Stimulated activated CD8-positive, alpha-beta memory T cell treated with anti-CD3 and anti-CD28 coated beads, Interleukin-2, amount 100 ng/mL, for 1 hour (primary cell): Measurements from ENCODE around the gene MADCAM1.
A peak's percentile ranks its signal among the peaks of the same experiment; 100 is the strongest.

Experiments used
- DNase-seq, 2 donors: peaks; one replicate each; pipeline ENCODE4 v3.0.0-alpha.2; 2020; ENCODE audit warnings: low read depth in 2 of 2

Gene MADCAM1

DNA sequence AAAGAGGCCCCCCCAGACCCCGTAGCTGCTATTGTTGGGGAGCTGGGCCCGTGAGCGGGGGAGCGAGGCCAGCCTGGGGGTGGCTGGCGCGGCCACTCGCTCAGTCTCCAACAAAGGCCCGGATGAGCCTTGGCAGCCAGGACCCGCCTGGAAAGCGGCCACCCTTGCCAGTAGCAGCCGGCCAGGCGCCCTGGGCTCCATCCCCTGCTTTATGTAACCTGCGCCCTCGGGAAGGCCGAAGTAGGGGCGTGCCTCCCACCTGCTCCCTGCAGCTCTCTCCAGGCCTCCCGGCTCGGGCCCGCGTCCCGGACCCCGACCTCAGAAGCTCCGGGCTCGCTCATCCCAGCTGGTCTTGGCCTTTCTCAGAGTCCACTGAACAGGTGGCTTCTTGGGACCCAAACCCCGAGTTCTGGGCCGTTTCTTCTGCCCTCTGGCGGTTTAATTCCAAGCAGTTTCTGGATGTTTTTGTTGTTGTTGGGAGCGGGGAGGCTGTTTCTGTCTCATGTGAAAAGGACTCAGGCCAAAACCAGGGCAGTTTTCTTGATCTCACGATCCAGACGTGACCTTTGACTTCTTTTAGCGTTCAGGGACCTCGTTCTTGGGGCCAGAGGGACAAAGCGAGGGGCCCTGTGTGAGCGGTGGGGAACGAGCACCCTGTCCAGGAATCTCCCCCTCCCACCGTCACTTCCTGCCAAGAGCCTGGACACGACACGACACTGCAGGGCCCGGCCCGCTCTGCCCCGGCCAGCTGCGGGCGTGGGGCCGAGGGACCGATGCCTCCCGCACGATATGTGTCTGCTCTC, 36.5 kb downstream of the MADCAM1 start:
- DNase-seq, result no peak

- no peak for DNase-seq
Measured at GRCh38 chr19:533364-534058, 37.2 kb downstream of the MADCAM1 start.

DNA sequence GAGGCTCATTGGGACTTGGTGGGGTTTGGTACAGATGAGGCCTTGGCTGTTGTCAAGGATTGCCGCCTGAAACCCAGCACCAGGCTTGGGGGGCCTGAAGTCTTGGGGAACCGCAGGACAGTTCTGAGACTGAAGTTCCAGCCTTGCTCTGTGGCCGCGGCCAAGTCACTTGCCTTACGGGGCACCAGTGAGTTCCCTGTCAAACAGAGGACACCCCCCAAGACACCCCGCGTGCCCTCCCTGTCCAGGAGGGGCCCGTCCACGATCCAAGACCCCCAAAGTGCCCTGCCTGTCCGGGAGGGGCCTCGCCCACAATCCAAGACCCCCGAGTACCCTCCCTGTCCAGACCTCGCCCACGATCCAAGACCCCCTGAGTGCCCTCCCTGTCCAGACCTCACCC, 37.8 kb downstream of the MADCAM1 start:
- DNase-seq, result no peak

GRCh38 chr19:535017-535835, 38.9 kb downstream of the MADCAM1 start:
- no peak for DNase-seq

- DNase-seq, result no peak
Measured at GRCh38 chr19:536031-536880, 40.0 kb downstream of the MADCAM1 start.

- no peak for DNase-seq
Measured at GRCh38 chr19:536881-537404, 40.7 kb downstream of the MADCAM1 start.

- DNase-seq, result no peak
Measured at GRCh38 chr19:538641-539428, 42.5 kb downstream of the MADCAM1 start.

DNA sequence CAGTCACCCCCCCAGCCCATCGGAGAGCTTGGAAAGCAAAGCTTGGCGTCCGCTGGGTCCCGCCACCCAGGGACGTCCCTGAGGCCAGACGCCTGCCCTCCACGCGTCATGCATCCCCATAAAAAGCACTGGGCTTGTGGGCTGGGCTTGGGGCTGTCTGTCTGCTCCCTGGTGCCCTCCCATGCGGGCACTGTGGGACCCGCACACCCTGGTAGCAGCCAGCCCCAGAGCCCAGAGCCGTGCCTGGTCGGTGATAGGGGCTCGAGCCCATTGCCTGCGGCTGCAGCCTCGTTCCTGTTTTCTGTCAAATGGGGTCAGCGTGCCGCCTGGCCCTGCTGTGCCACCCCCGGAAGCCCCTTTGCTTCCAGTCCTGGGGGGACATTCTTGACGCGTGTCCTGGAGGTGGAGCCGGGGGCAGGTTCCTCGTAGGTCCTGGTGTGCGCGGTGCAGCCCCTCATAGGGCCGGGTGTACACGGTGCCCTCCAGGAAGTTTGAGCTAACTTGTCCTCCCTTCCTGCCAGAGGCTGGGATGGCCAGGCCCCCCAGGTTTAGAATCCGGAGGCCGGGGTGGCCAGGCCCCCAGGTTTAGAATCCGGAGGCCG, 43.2 kb downstream of the MADCAM1 start:
- no peak for DNase-seq

- DNase-seq, result no peak
Measured at GRCh38 chr19:540867-541637, 44.8 kb downstream of the MADCAM1 start.

DNA sequence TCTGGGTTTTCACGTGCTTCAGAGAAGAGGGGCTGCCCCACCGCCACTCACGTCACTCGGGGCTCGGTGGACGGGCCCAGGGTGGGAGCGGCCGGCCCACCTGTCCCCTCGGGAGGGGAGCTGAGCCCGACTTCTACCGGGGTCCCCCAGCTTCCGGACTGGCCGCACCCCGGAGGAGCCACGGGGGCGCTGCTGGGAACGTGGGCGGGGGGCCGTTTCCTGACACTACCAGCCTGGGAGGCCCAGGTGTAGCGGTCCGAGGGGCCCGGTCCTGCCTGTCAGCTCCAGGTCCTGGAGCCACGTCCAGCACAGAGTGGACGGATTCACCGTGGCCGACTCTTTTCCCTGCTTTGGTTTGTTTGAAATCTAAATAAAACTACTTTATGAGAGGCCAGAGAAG, 45.4 kb downstream of the MADCAM1 start:
- no peak for DNase-seq

GRCh38 chr19:542173-542866, 46.0 kb downstream of the MADCAM1 start:
- DNase-seq, result no peak

GRCh38 chr19:543910-544608, 47.8 kb downstream of the MADCAM1 start, which contains the start of gene GZMM:
Gene GZMM (plus strand): TSS chr19:544053. CDS start chr19:544072, 19 bp downstream.
- DNase-seq, result peak; percentile 60 to 66

DNA sequence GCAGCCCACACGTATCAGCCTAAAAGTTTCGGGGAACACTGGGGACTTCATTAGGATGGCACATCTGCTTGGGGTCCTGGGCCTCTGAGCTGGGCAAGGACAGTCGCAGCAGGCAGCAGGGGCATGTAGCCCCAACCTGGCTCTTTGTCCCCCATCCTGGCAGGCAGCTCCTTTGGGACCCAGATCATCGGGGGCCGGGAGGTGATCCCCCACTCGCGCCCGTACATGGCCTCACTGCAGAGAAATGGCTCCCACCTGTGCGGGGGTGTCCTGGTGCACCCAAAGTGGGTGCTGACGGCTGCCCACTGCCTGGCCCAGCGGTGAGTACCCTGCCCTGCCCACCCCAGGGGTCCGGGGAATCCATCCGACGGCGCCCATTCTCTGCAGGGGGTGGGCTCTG, 50.8 kb downstream of the MADCAM1 start:
- DNase-seq, result no peak

GRCh38 chr19:547836-548720, 51.8 kb downstream of the MADCAM1 start:
- no peak for DNase-seq

DNA sequence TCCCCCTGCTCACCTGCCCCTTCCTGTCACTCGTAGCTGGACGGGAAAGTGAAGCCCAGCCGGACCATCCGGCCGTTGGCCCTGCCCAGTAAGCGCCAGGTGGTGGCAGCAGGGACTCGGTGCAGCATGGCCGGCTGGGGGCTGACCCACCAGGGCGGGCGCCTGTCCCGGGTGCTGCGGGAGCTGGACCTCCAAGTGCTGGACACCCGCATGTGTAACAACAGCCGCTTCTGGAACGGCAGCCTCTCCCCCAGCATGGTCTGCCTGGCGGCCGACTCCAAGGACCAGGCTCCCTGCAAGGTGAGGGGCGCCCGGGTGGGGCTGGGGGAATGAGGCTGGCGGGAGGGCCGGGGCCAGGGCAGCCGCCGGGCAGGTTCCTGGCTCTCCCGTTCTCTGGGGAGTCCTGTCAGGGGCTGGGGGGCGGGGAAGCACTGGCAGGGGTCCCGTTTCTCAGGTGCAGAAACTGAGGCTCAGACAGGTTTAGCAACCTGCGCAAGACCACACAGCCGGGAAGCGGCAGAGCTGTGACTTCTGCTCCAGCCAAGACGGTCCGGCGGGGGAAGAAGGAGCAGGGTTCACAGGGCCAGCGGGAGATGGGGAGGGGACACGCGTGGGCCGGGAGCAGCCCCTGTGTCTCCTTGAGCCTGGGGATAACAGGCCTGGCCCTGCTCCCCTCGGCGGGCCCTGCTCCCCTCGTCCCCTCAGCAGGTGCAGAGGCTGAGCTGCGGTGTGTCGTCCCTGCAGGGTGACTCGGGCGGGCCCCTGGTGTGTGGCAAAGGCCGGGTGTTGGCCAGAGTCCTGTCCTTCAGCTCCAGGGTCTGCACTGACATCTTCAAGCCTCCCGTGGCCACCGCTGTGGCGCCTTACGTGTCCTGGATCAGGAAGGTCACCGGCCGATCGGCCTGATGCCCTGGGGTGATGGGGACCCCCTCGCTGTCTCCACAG, 52.9 kb downstream of the MADCAM1 start:
- DNase-seq, result no peak

DNA sequence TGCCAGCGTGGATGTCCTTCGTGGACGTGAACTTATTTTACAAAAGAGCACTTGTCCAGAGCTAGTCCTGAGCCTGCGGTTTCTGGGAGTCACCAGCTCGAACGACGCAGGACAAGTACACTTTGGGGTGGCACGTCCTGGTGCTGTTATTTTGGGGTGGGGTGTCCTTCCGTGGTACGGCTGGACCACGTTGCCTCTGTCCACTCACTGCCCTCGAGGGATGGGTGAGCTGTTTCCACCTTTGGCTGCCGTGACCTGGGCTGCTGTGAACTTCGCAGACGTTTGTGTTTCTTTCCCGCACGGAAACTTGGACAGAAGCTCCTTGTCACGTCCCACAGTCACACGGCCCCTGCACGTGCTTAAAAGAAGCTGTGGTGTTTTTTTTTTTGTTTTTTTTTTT, 58.5 kb downstream of the MADCAM1 start:
- DNase-seq, result no peak
